Kidney capillary endothelial cell (primary cell): ENCODE results near the gene AMMECR1.

ENCODE experiments used
- DNase-seq: peaks from one replicate; pipeline ENCODE4 v3.0.0-alpha.2; 2018; ENCODE audit warnings: low spot score

Gene AMMECR1

DNA sequence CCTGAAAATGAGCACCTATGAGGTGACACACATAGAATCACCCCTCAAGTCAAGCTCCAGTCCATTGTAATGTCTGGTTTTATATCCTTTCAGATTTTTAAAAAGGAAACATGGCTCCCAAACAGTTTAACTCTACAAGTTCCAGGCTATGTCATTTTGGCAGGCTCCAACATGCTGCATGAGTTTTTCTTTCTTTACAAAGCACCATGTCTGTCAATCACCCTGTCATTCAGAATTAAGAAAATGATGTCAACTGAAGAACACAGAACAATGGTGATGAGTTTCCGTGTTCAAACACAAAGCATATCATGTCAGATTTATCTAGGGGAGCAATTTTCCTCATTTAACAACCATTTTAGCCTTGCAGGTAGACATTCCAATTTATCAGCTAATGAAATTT is 106.5 kb downstream of the AMMECR1 start:
- DNase-seq: no peak

GRCh38 chrX:110210417-110211139 is 107.3 kb downstream of the AMMECR1 start:
- DNase-seq: peak; percentile 25

- DNase-seq: no peak
These were observed 109.8 kb downstream of the AMMECR1 start for GRCh38 chrX:110208092-110208491.

DNA sequence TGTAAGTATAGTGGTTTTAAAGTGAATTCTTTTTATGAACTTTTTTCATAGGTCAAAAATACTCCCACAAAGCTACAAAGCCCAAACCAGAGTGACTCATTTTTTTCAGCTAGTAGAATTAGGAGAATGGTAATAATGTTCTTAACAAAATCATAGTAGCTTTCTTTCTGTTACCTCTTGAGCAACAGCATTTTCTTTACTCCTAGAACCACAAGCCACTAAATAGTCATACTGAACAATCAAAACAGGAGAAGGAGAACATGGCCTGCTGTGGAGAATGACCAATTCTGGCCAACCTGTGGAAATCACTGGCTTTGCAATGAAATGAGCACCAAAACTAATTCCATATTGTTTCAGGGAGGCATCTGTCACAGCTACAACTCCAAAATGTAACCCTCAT is 112.9 kb downstream of the AMMECR1 start:
- DNase-seq: no peak

- no peak for DNase-seq
These were observed 116.1 kb downstream of the AMMECR1 start for GRCh38 chrX:110201799-110202198.

- no peak for DNase-seq
These were observed 122.9 kb downstream of the AMMECR1 start for GRCh38 chrX:110194977-110195376.

- DNase-seq: no peak
These were observed 125.4 kb downstream of the AMMECR1 start for GRCh38 chrX:110192516-110192915.

- no peak for DNase-seq
These were observed 129.0 kb downstream of the AMMECR1 start for GRCh38 chrX:110188701-110189558.

DNA sequence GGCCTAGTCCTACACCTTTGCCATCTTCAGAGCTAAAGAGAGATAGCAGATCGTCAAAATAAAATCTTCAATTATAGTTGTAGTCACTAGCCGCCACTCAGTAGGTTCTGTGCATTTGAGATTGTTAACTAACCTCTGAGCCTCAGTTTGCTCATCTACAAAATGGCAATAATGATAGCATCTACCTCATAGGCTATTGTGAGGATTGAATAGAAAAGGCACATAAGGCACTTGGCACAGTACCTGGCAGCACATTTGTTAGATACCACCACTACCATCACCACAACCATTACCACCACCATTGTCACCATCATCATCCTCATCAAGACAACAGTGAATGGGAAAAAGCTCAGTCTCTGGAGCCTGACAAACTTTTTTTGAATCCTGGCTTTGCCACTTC is 134.6 kb downstream of the AMMECR1 start:
- no peak for DNase-seq

DNA sequence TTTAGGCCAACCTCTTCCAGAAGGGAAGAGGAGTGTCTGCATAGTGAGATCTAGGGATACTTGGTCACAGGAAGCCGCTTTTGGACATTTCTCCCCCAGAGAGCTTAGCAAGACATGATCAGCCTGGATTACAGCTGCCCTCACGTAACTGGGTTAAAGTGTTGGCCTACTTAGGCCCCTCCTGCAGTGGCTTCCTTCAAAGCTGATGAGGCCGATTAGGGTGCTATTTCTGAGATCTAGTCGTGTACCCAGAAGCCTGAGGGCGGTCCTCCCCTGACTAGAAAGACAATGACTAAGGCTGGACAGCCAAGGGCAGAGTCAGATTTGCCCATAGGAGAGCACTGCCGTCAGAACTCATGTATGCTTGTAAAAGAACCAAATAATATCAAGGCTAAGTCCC is 135.0 kb downstream of the AMMECR1 start:
- DNase-seq: no peak

DNA sequence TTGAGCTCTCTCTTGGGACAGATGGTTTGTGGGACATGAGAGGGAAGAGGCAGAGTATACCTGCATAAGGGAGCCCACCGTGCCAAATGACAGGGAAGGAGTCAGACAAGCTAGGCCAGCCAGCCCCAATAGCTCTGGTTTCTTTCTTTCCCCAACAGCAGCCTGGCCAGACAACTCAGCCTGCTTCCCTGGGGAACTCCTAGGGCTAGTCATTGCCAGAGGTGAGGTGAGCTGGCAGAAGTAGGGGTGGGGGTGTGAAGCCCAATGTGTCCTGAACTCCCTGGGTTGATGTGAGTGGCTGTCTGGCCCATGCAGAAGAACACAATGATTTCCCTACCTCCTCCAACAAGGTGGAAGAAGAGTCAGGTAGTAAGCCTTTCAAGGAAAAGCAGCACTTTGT is 135.5 kb downstream of the AMMECR1 start:
- DNase-seq: no peak

GRCh38 chrX:110181459-110182137 is 136.3 kb downstream of the AMMECR1 start:
- no peak for DNase-seq

GRCh38 chrX:110180928-110181310 is 137.0 kb downstream of the AMMECR1 start:
- peak; percentile 26 for DNase-seq

DNA sequence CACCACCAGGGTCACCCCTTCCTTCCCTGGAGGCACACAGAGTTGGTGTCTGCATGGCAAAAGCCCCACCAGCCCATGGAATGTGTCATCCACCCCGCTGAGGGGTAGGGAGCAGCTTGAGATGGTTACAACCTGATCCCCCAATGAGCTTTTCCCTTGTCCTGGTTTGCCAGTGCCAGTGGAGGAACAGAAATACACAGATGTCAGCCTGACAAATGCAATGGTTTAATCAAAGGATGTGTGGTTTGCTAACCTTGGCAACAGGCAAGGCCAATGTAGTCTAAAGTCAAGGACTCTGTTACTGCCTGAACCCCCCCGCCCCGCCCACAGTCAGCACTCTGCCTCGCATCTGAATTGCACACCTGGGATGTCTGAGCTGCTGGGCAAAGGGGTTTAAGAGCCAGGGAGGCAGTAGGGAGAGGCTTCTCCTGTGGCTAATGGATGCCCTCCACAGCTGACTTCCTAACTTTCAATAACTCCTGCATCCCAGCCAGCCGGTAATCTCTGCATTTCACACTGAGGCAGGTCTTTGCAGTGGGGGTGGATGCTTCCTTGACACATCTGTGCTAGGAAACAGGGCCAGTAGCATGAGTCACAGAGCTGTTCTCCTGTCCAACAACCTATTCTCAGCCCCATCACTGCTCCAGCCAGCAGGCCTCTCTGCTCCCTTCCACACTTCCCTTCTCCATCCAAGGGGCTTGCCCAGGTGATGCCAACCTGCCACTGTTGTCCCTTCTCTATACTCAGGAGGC is 137.5 kb downstream of the AMMECR1 start:
- no peak for DNase-seq

DNA sequence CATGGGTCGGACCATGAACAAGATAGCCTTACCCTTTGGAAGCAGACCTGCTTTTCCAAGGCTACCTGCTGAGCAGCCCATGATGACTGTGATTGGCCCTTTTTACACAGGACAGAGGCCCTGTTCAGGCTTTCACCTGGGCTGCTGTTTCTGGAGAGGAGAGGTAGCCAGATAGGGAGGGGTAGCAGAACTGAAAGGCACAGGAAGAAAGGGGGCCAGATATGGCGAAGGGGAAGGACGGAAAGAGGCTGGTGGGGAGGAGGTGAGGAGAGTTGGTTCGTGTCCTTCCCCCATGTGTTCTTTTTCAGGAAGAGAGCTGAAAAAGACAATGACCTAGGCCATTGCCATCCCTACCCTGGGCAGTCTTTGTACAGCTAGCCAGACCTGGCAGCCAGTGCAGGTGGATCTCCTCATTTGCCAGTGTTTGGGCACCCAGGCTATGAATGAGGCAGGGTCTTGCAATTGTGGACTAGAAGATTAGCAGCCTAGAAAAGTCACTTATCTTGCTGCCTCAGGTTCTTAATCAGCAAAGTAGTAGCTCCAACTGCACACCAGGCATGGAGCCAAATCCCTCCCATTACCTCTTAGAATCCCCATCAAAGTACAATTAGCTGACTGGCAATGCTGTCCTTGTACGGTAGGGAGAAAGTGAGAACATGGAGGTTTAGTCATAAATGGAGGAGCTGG is 139.6 kb downstream of the AMMECR1 start:
- no peak for DNase-seq

DNA sequence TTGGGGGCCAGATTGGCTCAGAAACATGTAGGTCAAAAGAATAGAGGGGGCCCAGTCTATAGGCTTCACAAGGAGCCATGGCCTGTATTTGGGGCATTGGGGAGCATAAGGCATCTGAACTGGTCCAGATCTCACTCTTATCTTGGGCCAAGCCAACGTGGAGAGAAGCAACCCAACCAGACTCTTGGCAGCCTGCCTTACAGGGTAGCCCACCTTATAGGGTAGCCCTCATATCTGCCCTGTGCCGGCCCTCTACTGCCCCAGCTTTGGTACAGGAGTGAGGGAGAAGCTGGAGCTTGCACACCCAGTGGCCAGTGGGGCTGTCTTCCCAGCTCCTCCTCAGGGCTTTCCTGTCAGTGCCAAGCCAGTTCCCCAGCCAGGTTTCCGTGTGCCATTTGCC is 142.2 kb downstream of the AMMECR1 start:
- no peak for DNase-seq

DNA sequence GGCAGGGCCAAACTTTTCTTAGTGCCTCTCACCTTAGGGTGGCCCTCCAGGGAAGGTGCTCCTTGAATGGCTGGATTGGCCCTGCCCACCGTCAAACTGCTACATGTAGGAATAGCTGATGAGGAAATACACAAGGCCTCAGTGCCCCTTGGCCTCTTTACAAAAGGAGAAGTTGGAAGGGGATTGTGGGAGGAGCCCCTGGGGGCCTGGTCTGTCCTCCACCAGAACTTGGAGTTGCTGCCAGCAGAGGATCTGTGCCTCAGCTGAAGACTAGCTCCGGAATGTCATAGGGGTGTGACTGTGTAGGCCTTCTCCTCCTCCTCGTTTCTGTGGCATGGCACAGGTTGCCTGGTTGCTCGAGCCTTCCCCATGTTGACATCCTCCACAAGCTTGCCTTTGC is 142.7 kb downstream of the AMMECR1 start:
- no peak for DNase-seq

DNA sequence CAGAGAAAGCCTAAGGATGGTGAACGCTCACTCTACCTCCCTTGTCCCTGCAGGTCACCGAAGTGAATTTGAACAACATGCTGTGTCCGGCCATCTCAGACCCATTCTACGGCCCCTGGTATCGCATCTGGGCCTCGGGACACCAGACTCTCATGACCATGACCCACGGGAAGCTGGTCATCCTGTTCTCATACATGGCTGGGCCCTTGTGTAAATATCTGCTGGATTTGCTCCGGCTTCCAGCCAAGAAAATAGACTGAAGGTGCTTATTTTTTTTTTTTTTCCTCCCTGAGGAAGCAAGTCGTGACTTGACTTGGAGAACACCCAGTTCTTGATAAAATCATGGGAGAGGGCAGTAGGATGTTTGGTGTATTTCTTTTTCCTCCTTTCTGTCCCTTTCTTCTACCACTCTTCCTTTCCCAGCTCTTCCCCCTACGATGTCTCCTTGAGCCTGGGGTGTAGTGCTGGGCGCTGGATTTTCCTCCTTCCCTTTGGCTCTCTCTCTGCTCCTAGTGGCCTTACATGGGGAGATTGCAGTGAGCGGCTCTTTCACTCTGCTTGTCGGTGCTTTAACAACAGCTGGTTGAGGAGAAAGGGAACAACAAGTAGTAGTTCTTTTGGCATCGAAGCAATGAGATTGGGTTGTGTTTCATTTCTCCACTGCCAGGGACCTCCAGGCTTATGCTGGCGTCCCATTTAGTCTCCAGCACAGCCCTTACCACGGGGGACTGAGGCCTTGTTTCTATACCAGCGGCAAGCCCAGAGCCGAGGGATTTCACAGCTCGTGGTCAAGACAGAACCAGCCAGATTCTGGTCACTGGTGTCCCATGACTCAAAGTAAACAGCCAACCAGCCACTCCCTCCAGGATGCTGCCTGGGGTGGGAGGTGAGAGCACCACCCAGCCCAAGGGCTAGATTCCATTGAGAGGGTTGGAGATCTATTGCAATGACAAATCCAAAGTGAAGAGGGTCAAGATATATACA is 144.4 kb downstream of the AMMECR1 start:
- DNase-seq: no peak

DNA sequence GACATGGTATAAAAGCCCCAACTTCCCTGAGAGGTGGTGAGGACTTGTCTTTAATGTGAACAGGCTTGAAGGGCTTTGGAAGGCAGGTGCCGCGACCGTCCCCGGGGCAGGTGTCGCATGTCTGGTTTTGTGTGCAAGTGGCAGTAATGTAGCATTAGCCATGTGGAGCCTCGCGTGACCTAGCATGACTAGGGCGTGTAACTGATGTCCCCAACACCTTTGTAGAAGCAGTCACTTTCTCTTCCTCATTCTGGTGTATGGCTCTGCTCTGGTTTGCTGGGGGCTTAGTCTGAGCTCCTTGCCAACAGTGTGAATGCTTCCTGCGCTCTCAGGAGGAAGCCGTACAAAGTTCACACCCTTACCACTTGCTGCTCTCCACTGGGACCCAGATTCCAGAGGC is 145.7 kb downstream of the AMMECR1 start:
- no peak for DNase-seq

- DNase-seq: no peak
These were observed 146.4 kb downstream of the AMMECR1 start for GRCh38 chrX:110171442-110171841.
